Adrenal gland (tissue), 5 donors: ENCODE measurements around the gene ATP9A.

Experiments
- CTCF ChIP-seq, 6 experiments: fragments of 450-650 bp in 4 of 6; fragments of 200-600 bp in 2 of 6; sonication (generic) in 1 of 6; IDR thresholded peaks; 1 replicate in 5 of 6; 2 replicates in 1 of 6; pipeline versions ENCODE4 v1.5.1 to v1.8.0; 2016 to 2021; ENCODE audit warnings: antibody characterized with exemption in 6 of 6, mild to moderate bottlenecking in 2 of 6, moderate library complexity in 1 of 6
- POLR2A ChIP-seq, 2 donors: fragments of 450-650 bp; IDR thresholded peaks; one replicate each; pipeline ENCODE4 v1.6.1; 2017; ENCODE audit warnings: antibody characterized with exemption in 2 of 2, mild to moderate bottlenecking in 2 of 2, moderate library complexity in 1 of 2
- donor health status: DM: no; HTN: no; CAD: no.

GRCh38 chr20:51698252-51698651 lies 69.9 kb downstream of the ATP9A start:
- no peak for TF ChIP-seq CTCF (IDR thresholded peaks at IDR 0.05)
- TF ChIP-seq POLR2A (IDR thresholded peaks at IDR 0.05), result no peak
